CD4-positive, alpha-beta T cell (primary cell): ENCODE data around the gene SNAI3. TPM values are rescaled to one million over a fixed set of nuclear protein-coding genes. Genes with fewer than 3 reads are reported as not detected.
A peak's percentile ranks its signal among the peaks of the same experiment; 100 is the strongest.

Source experiments
- ATAC-seq: fragments of 200-7000 bp; cut with Tn5 transposase; one replicate; pipeline ENCODE4 v1.10.0; 2022; ENCODE audit warnings: mild to moderate bottlenecking; ENCODE audit not compliant: poor library complexity
- CTCF ChIA-PET: fragments of 350-600 bp; sonication (Branson Sonifier 250); formaldehyde crosslinking; loops from one replicate; lab custom pipeline; 2021; ENCODE audit warnings: antibody characterized with exemption, inconsistent platforms; lab: Charles Lee
- POLR2A ChIA-PET: fragments of 350-600 bp; sonication (Branson Sonifier 250); formaldehyde crosslinking; loops from one replicate; lab custom pipeline; 2021; ENCODE audit warnings: antibody characterized with exemption, inconsistent platforms; lab: Charles Lee
- DNase-seq, 14 experiments: peaks; one replicate each; pipeline ENCODE4 v3.0.0-alpha.2; 2013 to 2020; ENCODE audit warnings: mixed read lengths in 2 of 14
- H3K27ac ChIP-seq, 2 donors: one replicate each; pipeline versions ENCODE4 v1.5.1 to v1.7.0; 2013; ENCODE audit warnings: low read length in 2 of 2, low read depth in 1 of 2, mild to moderate bottlenecking in 1 of 2
- H3K27me3 ChIP-seq, 2 experiments: 1 replicate in 1 of 2; 2 replicates in 1 of 2; pipeline versions ENCODE4 v1.6.1 to v1.7.0; 2013; ENCODE audit warnings: low read length in 2 of 2, control low read depth in 1 of 2, mild to moderate bottlenecking in 1 of 2, moderate library complexity in 1 of 2; ENCODE audit not compliant: insufficient read depth in 2 of 2, control insufficient read depth in 1 of 2
- H3K36me3 ChIP-seq: one replicate; pipeline ENCODE4 v1.6.1; 2013; ENCODE audit warnings: low read length, control low read depth; ENCODE audit not compliant: insufficient read depth
- H3K4me1 ChIP-seq: one replicate; pipeline ENCODE4 v1.6.1; 2013; ENCODE audit warnings: low read length, control low read depth; ENCODE audit not compliant: insufficient read depth
- H3K4me3 ChIP-seq: one replicate; pipeline ENCODE4 v1.5.1; 2013; ENCODE audit warnings: mild to moderate bottlenecking, low read length, moderate library complexity
- H3K9me3 ChIP-seq, 2 experiments: 1 replicate in 1 of 2; 2 replicates in 1 of 2; pipeline versions ENCODE4 v1.6.1 to v1.7.0; 2013; ENCODE audit warnings: low read length in 2 of 2, mild to moderate bottlenecking in 2 of 2, control low read depth in 1 of 2, moderate library complexity in 1 of 2; ENCODE audit not compliant: control insufficient read depth in 1 of 2, insufficient read depth in 1 of 2
- H3K27ac Mint-ChIP-seq: one replicate; pipeline ENCODE4 v1.8.0; 2020; ENCODE audit warnings: mixed read lengths
- H3K27me3 Mint-ChIP-seq: one replicate; pipeline ENCODE4 v1.8.0; 2021; ENCODE audit warnings: mixed read lengths
- H3K36me3 Mint-ChIP-seq: one replicate; pipeline ENCODE4 v1.8.0; 2021; ENCODE audit warnings: low read depth, mixed read lengths
- H3K4me1 Mint-ChIP-seq: one replicate; pipeline ENCODE4 v1.8.0; 2021; ENCODE audit warnings: low read depth, mixed read lengths
- H3K4me3 Mint-ChIP-seq: one replicate; pipeline ENCODE4 v1.8.0; 2020; ENCODE audit warnings: mild to moderate bottlenecking, mixed read lengths
- H3K9me3 Mint-ChIP-seq: one replicate; pipeline ENCODE4 v1.8.0; 2020; ENCODE audit warnings: mixed read lengths
- intact Hi-C, 2 experiments: fragments of 100-400 bp; cut with DNase I in 1 of 2; cut with micrococcal nuclease in 1 of 2; formaldehyde crosslinking; loops; one replicate each; pipeline versions ENCODE4 v1.15.1 to v1.9.0; 2023 to 2025; cut with DNase I, micrococcal nuclease
- total RNA-seq, 174 experiments: library from RNA in 2 of 174; stranded (reverse) in 2 of 174; gene quantifications; one replicate each; pipeline ENCODE4 v1.2.3 and lab custom pipeline; 2021 to 2026
- TF ChIP-seq, protein P1 (sequence below): fragments of 200-600 bp; IDR thresholded peaks from one replicate; pipeline ENCODE4 v1.8.0; 2022; ENCODE audit warnings: antibody characterized with exemption, mild to moderate bottlenecking

The SNAI3 gene
- total RNA-seq, 2 experiments from 2014 or later = 3.0 to 3.5 TPM

DNA sequence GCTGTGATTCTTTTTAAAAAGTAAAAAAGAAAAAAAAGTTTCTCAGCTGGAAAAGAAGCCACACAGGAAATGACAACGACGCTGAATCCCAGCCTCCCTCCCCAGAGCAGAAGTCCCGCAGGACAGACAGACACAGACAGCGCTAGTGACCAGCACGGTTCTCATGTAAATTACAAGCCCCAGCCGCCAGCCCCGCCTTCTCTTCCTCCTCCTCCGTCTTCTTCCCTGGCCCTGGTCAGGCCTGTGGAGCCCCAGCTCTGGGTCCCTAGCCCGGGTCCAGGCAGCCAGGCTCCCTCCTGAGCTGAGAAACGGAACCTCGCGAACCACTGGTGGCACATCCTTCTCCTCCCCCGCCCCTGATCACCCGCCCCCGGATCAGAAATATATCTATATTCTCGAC is 54.9 kb downstream of the SNAI3 start:
- H3K27me3 ChIP-seq = no peaks in the 10 kb centered on the region
- Mint-ChIP-seq H3K36me3 (peaks cover 47% of the 10 kb centered on the region), H3K4me1 (peaks cover 10% of the 10 kb centered on the region), H3K9me3 (no peaks in the 10 kb centered on the region), H3K27me3 (no peaks in the 10 kb centered on the region), H3K4me3 (no peak overlapping the region), H3K27ac (no peak overlapping the region)
- H3K9me3 ChIP-seq = no peaks in the 10 kb centered on the region
- no peak overlapping the region for H3K4me3 ChIP-seq
- POLR2A ChIA-PET = interaction anchor here (3.4 kb wide), 1 partner anchor 11 kb away, joined by 15 read pairs; no protein-coding TSS in a partner anchor
- TF ChIP-seq, protein P1, sequence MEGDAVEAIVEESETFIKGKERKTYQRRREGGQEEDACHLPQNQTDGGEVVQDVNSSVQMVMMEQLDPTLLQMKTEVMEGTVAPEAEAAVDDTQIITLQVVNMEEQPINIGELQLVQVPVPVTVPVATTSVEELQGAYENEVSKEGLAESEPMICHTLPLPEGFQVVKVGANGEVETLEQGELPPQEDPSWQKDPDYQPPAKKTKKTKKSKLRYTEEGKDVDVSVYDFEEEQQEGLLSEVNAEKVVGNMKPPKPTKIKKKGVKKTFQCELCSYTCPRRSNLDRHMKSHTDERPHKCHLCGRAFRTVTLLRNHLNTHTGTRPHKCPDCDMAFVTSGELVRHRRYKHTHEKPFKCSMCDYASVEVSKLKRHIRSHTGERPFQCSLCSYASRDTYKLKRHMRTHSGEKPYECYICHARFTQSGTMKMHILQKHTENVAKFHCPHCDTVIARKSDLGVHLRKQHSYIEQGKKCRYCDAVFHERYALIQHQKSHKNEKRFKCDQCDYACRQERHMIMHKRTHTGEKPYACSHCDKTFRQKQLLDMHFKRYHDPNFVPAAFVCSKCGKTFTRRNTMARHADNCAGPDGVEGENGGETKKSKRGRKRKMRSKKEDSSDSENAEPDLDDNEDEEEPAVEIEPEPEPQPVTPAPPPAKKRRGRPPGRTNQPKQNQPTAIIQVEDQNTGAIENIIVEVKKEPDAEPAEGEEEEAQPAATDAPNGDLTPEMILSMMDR = no peak
- DNase-seq = peak in 1 of 14 experiments; percentile 4
- no peak for ATAC-seq
- H3K27ac ChIP-seq = no peak overlapping the region
- peaks cover 45% of the 10 kb centered on the region for H3K36me3 ChIP-seq
- CTCF ChIA-PET = interaction anchor here (1.2 kb wide), 1 partner anchor 11 kb away, joined by 3 read pairs; no protein-coding TSS in a partner anchor
- intact Hi-C loops = loop anchor here in 1 of 2 experiments (5.0 to 10.0 kb wide), 2 partner anchors 47 to 71 kb away; no protein-coding TSS in a partner anchor
- peaks cover 35% of the 10 kb centered on the region for H3K4me1 ChIP-seq

DNA sequence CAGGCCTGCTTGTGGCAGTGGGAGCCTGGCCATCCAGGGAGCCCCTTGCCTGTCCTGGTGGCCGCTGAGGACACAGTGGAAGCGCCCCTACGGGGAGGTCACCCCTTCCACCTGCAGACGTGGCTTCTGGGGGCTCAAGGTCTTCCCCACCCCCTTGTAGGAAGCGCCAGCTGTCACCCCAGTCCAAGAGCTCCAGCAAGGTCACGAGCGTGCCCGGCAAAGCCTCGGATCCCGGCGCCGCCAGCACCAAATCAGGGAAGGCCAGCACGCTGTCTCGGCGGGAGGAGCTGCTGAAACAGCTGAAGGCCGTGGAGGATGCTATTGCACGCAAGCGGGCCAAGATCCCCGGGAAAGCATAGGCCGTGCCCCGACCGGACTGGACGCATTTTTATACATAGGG is 55.4 kb downstream of the SNAI3 start:
- intact Hi-C loops = loop anchor here in 1 of 2 experiments (5.0 to 10.0 kb wide), 2 partner anchors 46 to 71 kb away; no protein-coding TSS in a partner anchor
- H3K4me1 ChIP-seq = peaks cover 30% of the 10 kb centered on the region
- no peak overlapping the region for H3K4me3 Mint-ChIP-seq
- TF ChIP-seq, protein P1 = no peak
- H3K9me3 ChIP-seq = no peaks in the 10 kb centered on the region
- CTCF ChIA-PET = interaction anchor here (1.2 kb wide), 1 partner anchor 11 kb away, joined by 3 read pairs; no protein-coding TSS in a partner anchor
- H3K27me3 Mint-ChIP-seq = no peaks in the 10 kb centered on the region
- POLR2A ChIA-PET = interaction anchor here (3.4 kb wide), 1 partner anchor 11 kb away, joined by 15 read pairs; no protein-coding TSS in a partner anchor
- peaks cover 50% of the 10 kb centered on the region for H3K36me3 ChIP-seq
- DNase-seq (no peak), ATAC-seq (no peak)
- H3K27ac Mint-ChIP-seq = no peak overlapping the region
- H3K4me3 ChIP-seq = no peak overlapping the region
- H3K27me3 ChIP-seq = no peaks in the 10 kb centered on the region
- no peaks in the 10 kb centered on the region for H3K9me3 Mint-ChIP-seq
- peaks cover 6% of the 10 kb centered on the region for H3K4me1 Mint-ChIP-seq
- H3K27ac ChIP-seq = no peak overlapping the region
- peaks cover 51% of the 10 kb centered on the region for H3K36me3 Mint-ChIP-seq

DNA sequence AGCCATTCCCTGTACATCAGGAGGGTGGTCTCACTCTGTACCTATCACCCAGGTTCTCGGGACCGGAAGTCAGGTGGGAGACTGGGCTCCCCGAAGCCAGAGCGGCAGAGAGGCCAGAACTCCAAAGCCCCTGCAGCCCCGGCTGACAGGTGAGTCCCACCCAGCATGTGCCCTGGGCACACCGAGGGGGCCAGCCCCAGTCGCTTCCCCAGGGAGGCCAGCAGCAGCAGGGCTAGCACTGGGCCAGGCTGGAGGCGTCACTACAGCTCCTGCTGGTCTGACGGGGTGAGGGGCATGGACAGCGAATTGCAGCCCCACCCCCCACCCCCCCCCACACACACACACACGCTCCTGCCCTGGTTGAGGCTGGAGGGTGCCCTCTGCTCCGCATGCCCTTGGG is 55.9 kb downstream of the SNAI3 start:
- H3K36me3 Mint-ChIP-seq = peaks cover 53% of the 10 kb centered on the region
- intact Hi-C loops = loop anchor here in 1 of 2 experiments (5.0 to 10.0 kb wide), 2 partner anchors 46 to 72 kb away; no protein-coding TSS in a partner anchor

More for the DNA sequence above, 55.9 kb downstream of the SNAI3 start:
- peaks cover 28% of the 10 kb centered on the region for H3K4me1 ChIP-seq
- TF ChIP-seq, protein P1 = no peak
- ATAC-seq (no peak), DNase-seq (no peak)
- ChIA-PET CTCF (interaction anchor here (1.2 kb wide), 1 partner anchor 10 kb away, joined by 3 read pairs; no protein-coding TSS in a partner anchor), POLR2A (no interaction called here)
- Mint-ChIP-seq H3K4me1 (peaks cover 4% of the 10 kb centered on the region), H3K4me3 (no peak overlapping the region), H3K27ac (no peak overlapping the region), H3K9me3 (no peaks in the 10 kb centered on the region), H3K27me3 (no peaks in the 10 kb centered on the region)
- H3K4me3 ChIP-seq = no peak overlapping the region
- H3K27ac ChIP-seq = no peak overlapping the region
- H3K27me3 ChIP-seq = no peaks in the 10 kb centered on the region
- H3K9me3 ChIP-seq = no peaks in the 10 kb centered on the region
- H3K36me3 ChIP-seq = peaks cover 53% of the 10 kb centered on the region
